Measurements from ENCODE around the gene SLC22A12.

- TF ChIP-seq EP300 (IDR thresholded peaks at IDR 0.05; ENCODE audit: low read depth) (no peak), CTCF (IDR thresholded peaks at IDR 0.05) (no peak), POLR2A (IDR thresholded peaks at IDR 0.05) (no peak)
Measured at GRCh38 chr11:64566915-64567891, 23.8 kb upstream of the SLC22A12 start.

Measured in transverse colon (tissue), 3 donors.